PC-9 (cell line): ENCODE data around the gene COL5A1. TPM values are rescaled to one million over a fixed set of nuclear protein-coding genes. Genes with fewer than 3 reads are reported as not detected.

Experiments
- BruUV-seq: library from RNA; stranded (reverse); fragments of 400-500 nt; replicated peaks from 2 replicates; lab custom pipeline; 2021; lab: Mats Ljungman, UMichigan
- CTCF ChIA-PET: fragments of 300-600 bp; sonication (Branson Sonifier 250); formaldehyde crosslinking; loops from one replicate; lab custom pipeline; 2022; ENCODE audit warnings: antibody characterized with exemption; lab: Charles Lee
- POLR2A ChIA-PET: fragments of 300-600 bp; sonication (Branson Sonifier 250); formaldehyde crosslinking; loops from one replicate; lab custom pipeline; 2022; ENCODE audit warnings: antibody characterized with exemption; ENCODE audit not compliant: unreplicated experiment; lab: Charles Lee
- DNase-seq, 2 experiments: peaks; one replicate each; pipeline versions ENCODE4 v3.0.0 to v3.0.0-alpha.2; 2015 to 2022; ENCODE audit warnings: mixed read lengths in 1 of 2
- H2AFZ ChIP-seq: fragments of 200-600 bp; sonication (generic); 2 replicates; pipeline ENCODE4 v1.8.1; 2017; ENCODE audit warnings: antibody characterized with exemption
- H3F3A ChIP-seq: fragments of 200-600 bp; sonication (generic); 2 replicates; pipeline ENCODE4 v1.8.1; 2017; ENCODE audit warnings: antibody characterized with exemption, mild to moderate bottlenecking, low read depth; ENCODE audit not compliant: insufficient read depth
- H3K27ac ChIP-seq: fragments of 200-600 bp; sonication (generic); 2 replicates; pipeline ENCODE4 v1.6.1; 2016; ENCODE audit warnings: mixed run types
- H3K27me3 ChIP-seq: fragments of 200-600 bp; sonication (generic); 2 replicates; pipeline ENCODE4 v1.6.1; 2016; ENCODE audit warnings: low read depth, mixed run types; ENCODE audit not compliant: insufficient read depth
- H3K36me3 ChIP-seq: fragments of 200-600 bp; sonication (generic); 2 replicates; pipeline ENCODE4 v1.6.1; 2016; ENCODE audit warnings: low read depth, mixed run types
- H3K4me1 ChIP-seq: fragments of 200-600 bp; sonication (generic); replicated peaks from 2 replicates; pipeline ENCODE4 v1.6.1; 2016; ENCODE audit warnings: mixed run types; ENCODE audit not compliant: insufficient read depth
- H3K4me2 ChIP-seq: fragments of 200-600 bp; sonication (generic); 2 replicates; pipeline ENCODE4 v1.6.1; 2017; ENCODE audit warnings: mixed run types
- H3K4me3 ChIP-seq: fragments of 200-600 bp; sonication (generic); 2 replicates; pipeline ENCODE4 v1.6.1; 2016; ENCODE audit warnings: mixed run types
- H3K79me2 ChIP-seq: fragments of 200-600 bp; sonication (generic); 2 replicates; pipeline ENCODE4 v1.6.1; 2017; ENCODE audit warnings: low read depth, mixed run types
- H3K9me2 ChIP-seq: fragments of 200-600 bp; sonication (generic); 2 replicates; pipeline ENCODE4 v1.8.1; 2017; ENCODE audit warnings: mild to moderate bottlenecking; ENCODE audit not compliant: insufficient read depth
- H3K9me3 ChIP-seq: fragments of 200-600 bp; sonication (generic); 2 replicates; pipeline ENCODE4 v1.8.1; 2016; ENCODE audit warnings: low read depth; ENCODE audit not compliant: insufficient read depth
- H4K20me1 ChIP-seq: fragments of 200-600 bp; sonication (generic); 2 replicates; pipeline ENCODE4 v1.8.1; 2017; ENCODE audit not compliant: insufficient read depth
- CTCF ChIP-seq: fragments of 200-600 bp; sonication (generic); conservative IDR thresholded peaks from 2 replicates; pipeline ENCODE4 v1.6.1; 2017; ENCODE audit warnings: mixed run types, antibody characterized with exemption, mild to moderate bottlenecking, moderate library complexity
- EZH2 ChIP-seq: fragments of 200-600 bp; sonication (generic); IDR thresholded peaks from 2 replicates; pipeline ENCODE4 v1.8.0; 2017; ENCODE audit warnings: antibody characterized with exemption, low read depth
- intact Hi-C: fragments of 100-400 bp; cut with micrococcal nuclease; formaldehyde crosslinking; loops from one replicate; pipeline ENCODE4 v1.10.0; 2022; ENCODE audit not compliant: unreplicated experiment
- total RNA-seq: library from RNA; stranded (reverse); gene quantifications from 2 replicates; pipeline ENCODE4 v1.2.3, GENCODE V29; 2021

Gene COL5A1
- total RNA-seq, 1 experiment from 2014 or later, result 15.2 TPM

- Histone ChIP-seq H3K36me3 (no peaks in the 10 kb centered on the region), H3K79me2 (no peaks in the 10 kb centered on the region), H3K4me2 (peak overlapping the region; percentile 31; the same call in 1 of the 2 replicates), H3F3A (no peaks in the 10 kb centered on the region; the same call in 1 of the 2 replicates), H3K4me3 (no peak overlapping the region), H3K27me3 (peaks cover 41% of the 10 kb centered on the region), H3K4me1 (peaks cover 9% of the 10 kb centered on the region; the same call in 1 of the 2 replicates), H2AFZ (no peak overlapping the region), H3K9me2 (no peaks in the 10 kb centered on the region), H4K20me1 (no peaks in the 10 kb centered on the region), H3K9me3 (no peaks in the 10 kb centered on the region), H3K27ac (no peak overlapping the region)
- TF ChIP-seq EZH2, result no peak
- intact Hi-C loops, result loop anchor here (2.0 to 10.0 kb wide), 3 partner anchors 26 to 110 kb away; no protein-coding TSS in a partner anchor
- CTCF ChIA-PET, result interaction anchor here (0.5 kb wide), 1 partner anchor 265 kb away, joined by 3 read pairs; no protein-coding TSS in a partner anchor
- BruUV-seq, result no TSS peak
- POLR2A ChIA-PET, result no interaction called here
- peak in 1 of 2 experiments; percentile 72 for DNase-seq
Measured at GRCh38 chr9:134644725-134645606, 3.4 kb downstream of the COL5A1 start.

GRCh38 chr9:134645607-134646365 lies 4.2 kb downstream of the COL5A1 start:
- H2AFZ ChIP-seq, result no peak overlapping the region
- no peak for DNase-seq
- H3K9me3 ChIP-seq, result no peaks in the 10 kb centered on the region
- ChIA-PET POLR2A (interaction anchor here (0.6 kb wide), 1 partner anchor 1061 kb away, joined by 5 read pairs; no protein-coding TSS in a partner anchor), CTCF (no interaction called here)
- no peak for TF ChIP-seq EZH2
- no peak for TF ChIP-seq CTCF
- H3K9me2 ChIP-seq, result no peaks in the 10 kb centered on the region
- peaks cover 32% of the 10 kb centered on the region for H3K27me3 ChIP-seq
- intact Hi-C loops, result loop anchor here (2.0 to 10.0 kb wide), 3 partner anchors 25 to 111 kb away; no protein-coding TSS in a partner anchor
- H3K4me3 ChIP-seq, result no peak overlapping the region
- no peak overlapping the region for H3K4me2 ChIP-seq
- BruUV-seq, result no TSS peak
- no peaks in the 10 kb centered on the region for H3K79me2 ChIP-seq
- no peak overlapping the region for H3K27ac ChIP-seq
- H3K4me1 ChIP-seq, result peaks cover 9% of the 10 kb centered on the region; the same call in 1 of the 2 replicates
- no peaks in the 10 kb centered on the region for H3K36me3 ChIP-seq
- no peaks in the 10 kb centered on the region for H4K20me1 ChIP-seq
- H3F3A ChIP-seq, result no peaks in the 10 kb centered on the region; the same call in 1 of the 2 replicates

- Histone ChIP-seq H3K9me2 (no peaks in the 10 kb centered on the region), H4K20me1 (no peaks in the 10 kb centered on the region), H3K4me2 (no peak overlapping the region), H3K36me3 (no peaks in the 10 kb centered on the region), H3K4me1 (peaks cover 9% of the 10 kb centered on the region; the same call in 1 of the 2 replicates), H3K27me3 (peaks cover 30% of the 10 kb centered on the region), H3K9me3 (no peaks in the 10 kb centered on the region), H3K4me3 (no peak overlapping the region), H3F3A (no peaks in the 10 kb centered on the region; the same call in 1 of the 2 replicates), H3K27ac (no peak overlapping the region), H2AFZ (no peak overlapping the region), H3K79me2 (no peaks in the 10 kb centered on the region)
- CTCF ChIA-PET, result interaction anchor here (0.6 kb wide), 1 partner anchor 681 kb away, joined by 3 read pairs; no protein-coding TSS in a partner anchor
- no peak for TF ChIP-seq CTCF
- TF ChIP-seq EZH2, result no peak
- intact Hi-C loops, result loop anchor here (10.0 kb wide), 1 partner anchor 113 kb away; no protein-coding TSS in a partner anchor
- no TSS peak for BruUV-seq
- DNase-seq, result no peak
- POLR2A ChIA-PET, result no interaction called here
Measured at GRCh38 chr9:134647359-134648080, 5.9 kb downstream of the COL5A1 start.
